SU-DHL-6 (cell line): ENCODE results near the gene RPP40.

ENCODE experiments used
- H2AFZ ChIP-seq: fragments of 200-600 bp; sonication (generic); 2 replicates; pipeline ENCODE4 v1.6.1; 2014; ENCODE audit warnings: low read depth, mild to moderate bottlenecking, moderate library complexity, mixed read lengths, antibody characterized with exemption, low read length; ENCODE audit not compliant: severe bottlenecking
- H3F3A ChIP-seq: fragments of 200-600 bp; shearing (Covaris generic); 2 replicates; pipeline ENCODE4 v1.6.0; 2016; ENCODE audit warnings: antibody characterized with exemption, mild to moderate bottlenecking; ENCODE audit not compliant: insufficient read depth
- H3K27ac ChIP-seq: fragments of 200-600 bp; sonication (generic); 2 replicates; pipeline ENCODE4 v1.5.1; 2016; ENCODE audit warnings: low read depth, mild to moderate bottlenecking, low read length, moderate library complexity, mixed read lengths
- H3K27me3 ChIP-seq: fragments of 200-600 bp; sonication (generic), shearing (Covaris generic); 2 replicates; pipeline ENCODE4 v1.6.0; 2014; ENCODE audit warnings: mild to moderate bottlenecking, low read length
- H3K36me3 ChIP-seq: fragments of 200-600 bp; sonication (generic); 2 replicates; pipeline ENCODE4 v1.6.1; 2014; ENCODE audit warnings: mild to moderate bottlenecking, low read length, mixed read lengths
- H3K4me2 ChIP-seq: fragments of 300-600, 200-600 bp; shearing (Covaris generic), sonication (generic); 2 replicates; pipeline ENCODE4 v1.6.0; 2014; ENCODE audit warnings: low read length, low read depth, mild to moderate bottlenecking; ENCODE audit not compliant: poor library complexity, severe bottlenecking
- H3K4me3 ChIP-seq: fragments of 200-600 bp; sonication (generic); 2 replicates; pipeline ENCODE4 v1.5.1; 2014; ENCODE audit warnings: antibody characterized with exemption, low read length, mild to moderate bottlenecking, mixed read lengths; ENCODE audit not compliant: insufficient read depth, poor library complexity, severe bottlenecking
- H3K79me2 ChIP-seq: fragments of 200-600 bp; sonication (generic); 2 replicates; pipeline ENCODE4 v1.6.1; 2014; ENCODE audit warnings: mild to moderate bottlenecking, low read length, moderate library complexity; ENCODE audit not compliant: insufficient read depth
- H3K9ac ChIP-seq: fragments of 200-600 bp; sonication (generic); 2 replicates; pipeline ENCODE4 v1.7.0; 2014; ENCODE audit warnings: mild to moderate bottlenecking, low read length
- H3K9me2 ChIP-seq: fragments of 200-600 bp; sonication (generic); replicated peaks from 2 replicates; pipeline ENCODE4 v1.6.1; 2014; ENCODE audit warnings: low read length; ENCODE audit not compliant: insufficient read depth
- H3K9me3 ChIP-seq: fragments of 200-600 bp; sonication (generic); 2 replicates; pipeline ENCODE4 v1.6.1; 2014; ENCODE audit warnings: low read length, mixed read lengths; ENCODE audit not compliant: insufficient read depth
- H4K20me1 ChIP-seq: fragments of 200-600 bp; sonication (generic); 2 replicates; pipeline ENCODE4 v1.6.1; 2014; ENCODE audit warnings: low read depth, mild to moderate bottlenecking, antibody characterized with exemption, low read length, moderate library complexity, mixed read lengths
- CTCF ChIP-seq: fragments of 200-600 bp; sonication (generic); IDR thresholded peaks from one replicate; pipeline ENCODE4 v1.5.1; 2017; ENCODE audit warnings: antibody characterized with exemption, mild to moderate bottlenecking, low read length, moderate library complexity; ENCODE audit not compliant: insufficient read depth, poor library complexity, severe bottlenecking
- EZH2phosphoT487 ChIP-seq: fragments of 200-600 bp; sonication (generic), shearing (Covaris generic); conservative IDR thresholded peaks from 2 replicates; pipeline ENCODE4 v1.6.1; 2018; ENCODE audit warnings: mild to moderate bottlenecking, antibody characterized with exemption, low read length, moderate library complexity, mixed read lengths

RPP40 gene

GRCh38 chr6:4958624-4959023 is 45.2 kb downstream of the RPP40 start:
- Histone ChIP-seq H3K27ac (no peak overlapping the region), H3K9me3 (no peaks in the 10 kb centered on the region), H4K20me1 (no peaks in the 10 kb centered on the region; the same call in 1 of the 2 replicates), H3K4me2 (no peak overlapping the region), H2AFZ (no peak overlapping the region), H3F3A (no peaks in the 10 kb centered on the region), H3K9ac (no peak overlapping the region), H3K27me3 (no peaks in the 10 kb centered on the region), H3K9me2 (no peaks in the 10 kb centered on the region), H3K36me3 (no peaks in the 10 kb centered on the region), H3K79me2 (no peaks in the 10 kb centered on the region), H3K4me3 (no peak overlapping the region)
- TF ChIP-seq EZH2phosphoT487 (no peak), CTCF (no peak)

GRCh38 chr6:4957521-4958231 is 46.2 kb downstream of the RPP40 start:
- no peaks in the 10 kb centered on the region for H3K36me3 ChIP-seq
- no peak overlapping the region for H2AFZ ChIP-seq
- no peak overlapping the region for H3K9ac ChIP-seq
- no peak overlapping the region for H3K4me2 ChIP-seq
- TF ChIP-seq EZH2phosphoT487 = no peak
- peak; percentile 19 for TF ChIP-seq CTCF
- no peaks in the 10 kb centered on the region for H3K27me3 ChIP-seq
- H3F3A ChIP-seq = no peaks in the 10 kb centered on the region
- no peak overlapping the region for H3K4me3 ChIP-seq
- no peak overlapping the region for H3K27ac ChIP-seq
- no peaks in the 10 kb centered on the region for H3K79me2 ChIP-seq
- no peaks in the 10 kb centered on the region for H3K9me3 ChIP-seq
- no peaks in the 10 kb centered on the region for H3K9me2 ChIP-seq
- H4K20me1 ChIP-seq = no peaks in the 10 kb centered on the region; the same call in 1 of the 2 replicates

- TF ChIP-seq EZH2phosphoT487 (no peak), CTCF (no peak)
- no peak overlapping the region for H2AFZ ChIP-seq
- H3K9ac ChIP-seq = no peak overlapping the region
- no peaks in the 10 kb centered on the region; the same call in 1 of the 2 replicates for H4K20me1 ChIP-seq
- no peaks in the 10 kb centered on the region for H3K9me3 ChIP-seq
- H3K27me3 ChIP-seq = no peaks in the 10 kb centered on the region
- H3K27ac ChIP-seq = no peak overlapping the region
- no peaks in the 10 kb centered on the region for H3F3A ChIP-seq
- no peak overlapping the region for H3K4me3 ChIP-seq
- no peaks in the 10 kb centered on the region for H3K79me2 ChIP-seq
- no peak overlapping the region for H3K4me2 ChIP-seq
- H3K36me3 ChIP-seq = no peaks in the 10 kb centered on the region
- no peaks in the 10 kb centered on the region for H3K9me2 ChIP-seq
These were observed 47.2 kb downstream of the RPP40 start for GRCh38 chr6:4956625-4957024.
